Activated CD4-positive, alpha-beta T cell treated with anti-CD3 and anti-CD28 coated beads, Interleukin-2, Interleukin-4, amounts not matched to agents 100 ng/mL and 50 ng/mL, durations not matched to agents 16 hours and 8 hours (primary cell): ENCODE results near the gene DLX4.

ENCODE experiments used
- DNase-seq: peaks from one replicate; pipeline ENCODE4 v3.0.0-alpha.2; 2020; ENCODE audit warnings: low spot score

The DLX4 gene

GRCh38 chr17:50014471-50015088 lies 45.6 kb downstream of the DLX4 start:
- no peak for DNase-seq

DNA sequence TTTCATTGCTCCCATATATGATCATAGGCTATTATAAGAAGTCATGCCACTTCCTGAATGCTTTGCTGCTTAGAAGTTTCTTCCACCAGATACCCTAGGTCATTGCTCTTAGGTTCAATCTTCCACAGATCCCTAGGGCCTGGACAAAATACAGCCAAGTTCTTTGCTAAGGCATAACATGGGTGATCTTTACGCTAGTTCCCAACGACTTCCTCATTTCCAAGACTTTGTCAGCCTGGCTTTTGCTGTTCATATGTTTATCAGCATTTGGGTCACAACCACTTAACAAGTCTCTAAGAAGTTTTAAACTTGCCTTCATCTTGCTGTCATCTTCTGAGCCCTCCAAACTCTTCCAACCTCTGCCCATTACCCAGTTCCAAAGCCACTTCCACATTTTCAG lies 46.2 kb downstream of the DLX4 start:
- DNase-seq = no peak

DNA sequence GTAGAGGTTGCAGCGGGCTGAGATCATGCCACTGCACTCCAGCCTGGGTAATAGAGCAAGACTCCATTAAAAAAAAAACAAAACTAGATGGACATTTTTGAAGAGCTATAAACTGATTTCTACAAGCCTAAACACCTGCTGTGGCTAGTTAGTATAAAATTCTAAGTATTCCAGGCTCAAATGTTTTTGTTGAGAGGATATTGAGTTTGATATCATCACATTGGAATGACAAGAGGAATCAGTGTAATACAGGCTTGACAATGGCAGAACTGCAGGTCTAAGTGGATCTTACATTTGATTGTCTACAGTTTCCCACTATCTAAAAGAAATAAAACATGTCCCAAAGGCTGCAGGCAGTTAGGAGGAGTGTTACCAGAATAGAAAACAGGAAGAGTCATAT lies 49.9 kb downstream of the DLX4 start:
- DNase-seq = no peak

GRCh38 chr17:50020841-50021599 lies 52.0 kb downstream of the DLX4 start:
- no peak for DNase-seq

DNA sequence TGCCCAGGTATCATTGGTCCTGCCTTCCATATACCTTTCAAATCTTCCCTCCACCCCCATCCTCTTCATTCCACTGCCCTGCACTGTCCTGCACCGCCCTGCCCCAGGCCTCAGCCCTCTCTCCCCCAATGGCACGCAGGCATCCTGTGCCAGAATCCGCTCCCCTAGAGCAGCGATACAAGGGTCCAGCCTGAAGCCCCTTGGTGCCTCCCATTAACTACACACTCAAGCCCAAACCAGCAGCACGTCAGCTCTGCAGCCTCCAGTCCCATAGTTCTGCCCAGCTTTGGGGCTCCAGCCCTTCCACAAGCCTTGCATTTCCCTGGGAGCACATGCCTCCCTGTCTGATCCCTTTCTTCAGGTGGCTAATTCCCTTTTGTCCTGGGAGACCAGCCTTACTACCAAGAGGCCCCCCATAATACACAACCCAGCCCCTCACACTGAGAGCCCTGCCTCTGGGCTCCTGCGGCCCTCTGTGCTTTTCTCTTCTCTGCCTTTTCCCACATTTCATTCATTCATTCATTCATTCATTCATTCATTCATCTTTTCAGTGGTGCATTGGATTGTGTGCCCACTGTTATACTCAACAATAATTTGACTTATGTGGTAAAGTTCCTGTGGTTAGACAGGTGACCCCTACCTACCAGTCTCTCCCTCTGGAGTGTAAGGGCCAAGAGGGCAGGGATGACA lies 52.8 kb downstream of the DLX4 start:
- no peak for DNase-seq

GRCh38 chr17:50022463-50023130 lies 53.6 kb downstream of the DLX4 start:
- no peak for DNase-seq

DNA sequence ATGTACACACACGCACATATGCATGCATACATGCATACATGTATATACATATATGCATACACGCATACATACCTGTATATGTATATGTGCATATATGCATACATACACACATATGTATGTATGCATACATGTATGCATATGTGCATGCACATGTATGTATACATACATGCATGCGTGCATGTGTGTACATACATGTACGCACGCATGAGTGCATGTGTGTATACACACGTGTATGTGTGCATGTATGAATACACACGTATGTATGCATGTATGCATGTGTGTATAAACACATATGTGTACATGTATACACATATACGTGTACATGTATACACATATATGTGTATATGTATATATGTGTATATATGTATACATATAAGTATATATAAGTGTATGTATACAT lies 54.5 kb downstream of the DLX4 start:
- DNase-seq = no peak
